ENCODE data around the gene GIT2. TPM values are rescaled to one million over a fixed set of nuclear protein-coding genes. Genes with fewer than 3 reads are reported as not detected.
A peak's percentile ranks its signal among the peaks of the same experiment; 100 is the strongest.

The GIT2 gene
- total RNA-seq (10 to 100 TPM; 35.9 to 80.9 (median 57.9) TPM), polyA plus RNA-seq (10 to 100 TPM; 24.3 to 56.3 (median 31.6) TPM)
- long read RNA-seq, donor 1, full-length matches to known transcripts = 5 of 5 reads
- long read RNA-seq, donor 1, partial matches to known transcripts = 0 of 5 reads
- long read RNA-seq, donor 1, other reads (novel, unspliced or antisense) = 0 of 5 reads
- long read RNA-seq, donor 2, partial matches to known transcripts = 0 of 2 reads
- long read RNA-seq, donor 2, other reads (novel, unspliced or antisense) = 0 of 2 reads
- long read RNA-seq, donor 3, full-length matches to known transcripts = 3 of 3 reads
- long read RNA-seq, donor 3, partial matches to known transcripts = 0 of 3 reads
- long read RNA-seq, donor 3, other reads (novel, unspliced or antisense) = 0 of 3 reads
- long read RNA-seq, donor 4, full-length matches to known transcripts = 4 of 10 reads
- long read RNA-seq, donor 4, partial matches to known transcripts = 2 of 10 reads
- long read RNA-seq, donor 4, other reads (novel, unspliced or antisense) = 4 of 10 reads
- long read RNA-seq, donor 5, full-length matches to known transcripts = 21 of 56 reads
- long read RNA-seq, donor 5, partial matches to known transcripts = 7 of 56 reads
- long read RNA-seq, donor 5, other reads (novel, unspliced or antisense) = 28 of 56 reads
- long read RNA-seq, donor 6, partial matches to known transcripts = 2 of 11 reads
- long read RNA-seq, donor 6, other reads (novel, unspliced or antisense) = 8 of 11 reads
- long read RNA-seq, donor 7, partial matches to known transcripts = 0 of 3 reads
- long read RNA-seq, donor 7, other reads (novel, unspliced or antisense) = 0 of 3 reads
- long read RNA-seq, donor 8, full-length matches to known transcripts = 5 of 5 reads
- long read RNA-seq, donor 8, partial matches to known transcripts = 0 of 5 reads
- long read RNA-seq, donor 8, other reads (novel, unspliced or antisense) = 0 of 5 reads
- long read RNA-seq, donor 9, full-length matches to known transcripts = 5 of 5 reads
- long read RNA-seq, donor 9, partial matches to known transcripts = 0 of 5 reads
- long read RNA-seq, donor 9, other reads (novel, unspliced or antisense) = 0 of 5 reads
- long read RNA-seq, donor 10, full-length matches to known transcripts = 1 of 1 reads
- long read RNA-seq, donor 10, partial matches to known transcripts = 0 of 1 reads
- long read RNA-seq, donor 10, other reads (novel, unspliced or antisense) = 0 of 1 reads

GRCh38 chr12:109995686-109996482 is at the start of gene GIT2:
GIT2 (minus strand) TSS chr12:109996368; CDS start chr12:109996224, 144 bp downstream.
- TF ChIP-seq POLR2A (IDR thresholded peaks at IDR 0.05) = peak; percentile 80 to 94
- peak in 1 of 6 experiments; percentile 6 for TF ChIP-seq CTCF (IDR thresholded peaks at IDR 0.05)
- intact Hi-C loops (cut with DNase I) = loop anchor here in 1 of 2 donors (5.0 kb wide), 1 partner anchor 41 kb away; no protein-coding TSS in a partner anchor
- Histone ChIP-seq H3K4me1 (replicated peaks in 1 of 2) (peaks cover 16 to 45% of the 10 kb centered on the region in 2 donors), H3K4me3 (peak within 1 kb of the TSS; percentile 48 to 92 (median 75)), H3K9me3 (replicated peaks in 1 of 3) (no peaks in the 10 kb centered on the region), H3K27ac (peak within 1 kb of the TSS; percentile 58 to 96 (median 93)), H3K27me3 (no peaks in the 10 kb centered on the region), H3K36me3 (replicated peaks in 1 of 2) (peaks cover 0 to 2% of the 10 kb centered on the region in 2 donors)
- DNase-seq = peak; percentile 93 to 97 (median 95)
- 0 to 2% (median 1%) methylated on average over 7 to 65 of the region's 65 CpGs for WGBS, 4 donors

GRCh38 chr12:110042264-110042663 is 46.1 kb upstream of the GIT2 start:
- peaks cover 14 to 23% of the 10 kb centered on the region in 2 donors for H3K4me1 ChIP-seq (replicated peaks in 1 of 2)
- peak overlapping the region in 1 of 5 donors; percentile 68 for H3K27ac ChIP-seq
- H3K4me3 ChIP-seq = no peak overlapping the region
- H3K36me3 ChIP-seq (replicated peaks in 1 of 2) = peaks cover 0 to 22% of the 10 kb centered on the region in 2 donors
- H3K9me3 ChIP-seq (replicated peaks in 1 of 3) = no peaks in the 10 kb centered on the region
- TF ChIP-seq POLR2A (IDR thresholded peaks at IDR 0.05) = no peak
- TF ChIP-seq CTCF (IDR thresholded peaks at IDR 0.05) = no peak
- intact Hi-C loops (cut with DNase I) = no loop called here
- WGBS, 4 donors = 90 to 98% (median 93%) methylated on average over 3 of the region's 3 CpGs
- H3K27me3 ChIP-seq = no peaks in the 10 kb centered on the region
- DNase-seq = no peak

- Histone ChIP-seq H3K4me3 (no peak overlapping the region), H3K4me1 (replicated peaks in 1 of 2) (peaks cover 14 to 20% of the 10 kb centered on the region in 2 donors), H3K36me3 (replicated peaks in 1 of 2) (peaks cover 0 to 29% of the 10 kb centered on the region in 2 donors), H3K9me3 (replicated peaks in 1 of 3) (no peaks in the 10 kb centered on the region), H3K27me3 (no peaks in the 10 kb centered on the region), H3K27ac (peak overlapping the region; percentile 60 to 93 (median 71))
- TF ChIP-seq CTCF (IDR thresholded peaks at IDR 0.05) (no peak), POLR2A (IDR thresholded peaks at IDR 0.05) (peak in 1 of 2 donors; percentile 18)
- intact Hi-C loops (cut with DNase I) = loop anchor here in 1 of 2 donors (5.0 kb wide), 1 partner anchor 42 kb away; the partner anchor contains the start of genes ANKRD13A and GIT2
- WGBS, 4 donors = 30 to 38% (median 31%) methylated on average over 5 of the region's 5 CpGs
- peak in 5 of 7 donors; percentile 37 to 59 (median 51) for DNase-seq
These were observed 43.1 kb upstream of the GIT2 start for GRCh38 chr12:110039085-110039807.

All from adrenal gland (tissue), 19 donors.